Right atrium auricular region (tissue), 2 donors: Measurements from ENCODE around the gene MARCO. TPM values are rescaled to one million over a fixed set of nuclear protein-coding genes. Genes with fewer than 3 reads are reported as not detected.

Experiments used
- DNase-seq: peaks from one replicate; pipeline ENCODE4 v3.0.0-alpha.2; 2019; ENCODE audit warnings: low spot score
- H3K27ac ChIP-seq, 2 donors: fragments of 200-600 bp; sonication (generic); 1 replicate in 1 of 2; 2 replicates in 1 of 2; pipeline ENCODE4 v1.5.1; 2016 to 2019
- H3K27me3 ChIP-seq, 2 donors: fragments of 200-600 bp; sonication (generic); one replicate each; pipeline versions ENCODE4 v1.5.1 to v1.6.0; 2017 to 2019
- H3K36me3 ChIP-seq: fragments of 200-600 bp; sonication (generic); one replicate; pipeline ENCODE4 v1.5.1; 2016
- H3K4me1 ChIP-seq, 2 donors: fragments of 200-600 bp; sonication (generic); one replicate each; pipeline versions ENCODE4 v1.5.1 to v1.6.0; 2017 to 2019
- H3K4me3 ChIP-seq, 2 donors: fragments of 200-600 bp; sonication (generic); 1 replicate in 1 of 2; 2 replicates in 1 of 2; pipeline ENCODE4 v1.5.1; 2017 to 2019; ENCODE audit warnings: mild to moderate bottlenecking in 1 of 2, moderate library complexity in 1 of 2
- H3K9me3 ChIP-seq, 2 donors: fragments of 200-600 bp; sonication (generic); one replicate each; pipeline ENCODE4 v1.5.1; 2019
- total RNA-seq, 2 donors: library from RNA; depleted of rRNA; stranded (reverse); fragments of >200 nt; gene quantifications; one replicate each; pipeline ENCODE4 v1.1.0, GENCODE V29; 2016
- TF ChIP-seq, protein P1 (sequence below), 2 donors: fragments of 200-600 bp; sonication (generic); IDR thresholded peaks; one replicate each; pipeline ENCODE4 v1.5.1; 2019; ENCODE audit warnings: antibody characterized with exemption in 2 of 2

MARCO gene
- total RNA-seq, 2 donors from 2014 or later: 1.6 to 34.1 TPM

DNA sequence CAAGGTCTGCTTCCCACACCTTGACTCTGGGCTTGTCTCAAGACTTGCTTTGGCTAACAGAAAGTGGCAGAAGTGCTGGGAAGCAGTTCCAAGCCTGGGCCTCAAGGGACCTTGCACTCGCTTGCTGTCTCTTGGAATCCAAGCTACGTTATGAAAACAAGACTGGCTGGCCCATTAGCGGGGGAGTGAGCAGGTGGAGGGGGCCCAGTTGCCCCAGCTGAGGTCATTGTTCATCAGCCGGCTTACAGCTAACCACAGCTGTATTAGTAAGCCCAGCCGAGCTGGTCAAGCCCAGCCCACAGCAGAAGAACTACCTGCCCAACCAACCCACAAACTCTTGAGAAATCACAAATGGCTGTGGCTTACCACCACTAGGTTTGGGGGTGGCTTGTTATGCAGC lies 63.1 kb downstream of the MARCO start:
- Histone ChIP-seq H3K9me3 (no peaks in the 10 kb centered on the region), H3K4me1 (no peaks in the 10 kb centered on the region), H3K27ac (no peak overlapping the region), H3K4me3 (no peak overlapping the region), H3K27me3 (no peaks in the 10 kb centered on the region), H3K36me3 (no peaks in the 10 kb centered on the region)
- TF ChIP-seq, protein P1, sequence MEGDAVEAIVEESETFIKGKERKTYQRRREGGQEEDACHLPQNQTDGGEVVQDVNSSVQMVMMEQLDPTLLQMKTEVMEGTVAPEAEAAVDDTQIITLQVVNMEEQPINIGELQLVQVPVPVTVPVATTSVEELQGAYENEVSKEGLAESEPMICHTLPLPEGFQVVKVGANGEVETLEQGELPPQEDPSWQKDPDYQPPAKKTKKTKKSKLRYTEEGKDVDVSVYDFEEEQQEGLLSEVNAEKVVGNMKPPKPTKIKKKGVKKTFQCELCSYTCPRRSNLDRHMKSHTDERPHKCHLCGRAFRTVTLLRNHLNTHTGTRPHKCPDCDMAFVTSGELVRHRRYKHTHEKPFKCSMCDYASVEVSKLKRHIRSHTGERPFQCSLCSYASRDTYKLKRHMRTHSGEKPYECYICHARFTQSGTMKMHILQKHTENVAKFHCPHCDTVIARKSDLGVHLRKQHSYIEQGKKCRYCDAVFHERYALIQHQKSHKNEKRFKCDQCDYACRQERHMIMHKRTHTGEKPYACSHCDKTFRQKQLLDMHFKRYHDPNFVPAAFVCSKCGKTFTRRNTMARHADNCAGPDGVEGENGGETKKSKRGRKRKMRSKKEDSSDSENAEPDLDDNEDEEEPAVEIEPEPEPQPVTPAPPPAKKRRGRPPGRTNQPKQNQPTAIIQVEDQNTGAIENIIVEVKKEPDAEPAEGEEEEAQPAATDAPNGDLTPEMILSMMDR (IDR thresholded peaks at IDR 0.05): no peak
- no peak for DNase-seq

DNA sequence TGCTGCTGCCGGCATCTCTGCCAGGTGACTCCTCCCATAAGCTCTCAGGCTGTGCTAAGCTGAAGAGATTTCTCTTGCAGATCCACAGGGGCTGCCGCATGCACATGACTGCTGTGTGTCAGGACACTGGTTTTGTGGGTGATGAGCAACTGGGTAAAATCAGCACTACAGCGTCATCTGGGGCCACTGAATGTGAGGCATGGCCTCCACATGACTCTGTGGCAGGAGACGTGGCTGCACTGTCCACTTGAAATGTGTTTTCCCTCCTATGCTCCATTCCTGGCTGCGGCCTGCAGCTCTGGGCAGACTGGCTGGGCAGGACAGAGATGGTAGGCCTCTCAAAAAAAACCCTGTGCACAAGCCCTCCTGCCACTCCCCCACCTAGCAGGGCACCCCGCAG lies 63.6 kb downstream of the MARCO start:
- no peak for DNase-seq
- Histone ChIP-seq H3K4me3 (no peak overlapping the region), H3K4me1 (no peaks in the 10 kb centered on the region), H3K36me3 (no peaks in the 10 kb centered on the region), H3K9me3 (no peaks in the 10 kb centered on the region), H3K27ac (no peak overlapping the region), H3K27me3 (no peaks in the 10 kb centered on the region)
- TF ChIP-seq, protein P1 (IDR thresholded peaks at IDR 0.05): no peak

DNA sequence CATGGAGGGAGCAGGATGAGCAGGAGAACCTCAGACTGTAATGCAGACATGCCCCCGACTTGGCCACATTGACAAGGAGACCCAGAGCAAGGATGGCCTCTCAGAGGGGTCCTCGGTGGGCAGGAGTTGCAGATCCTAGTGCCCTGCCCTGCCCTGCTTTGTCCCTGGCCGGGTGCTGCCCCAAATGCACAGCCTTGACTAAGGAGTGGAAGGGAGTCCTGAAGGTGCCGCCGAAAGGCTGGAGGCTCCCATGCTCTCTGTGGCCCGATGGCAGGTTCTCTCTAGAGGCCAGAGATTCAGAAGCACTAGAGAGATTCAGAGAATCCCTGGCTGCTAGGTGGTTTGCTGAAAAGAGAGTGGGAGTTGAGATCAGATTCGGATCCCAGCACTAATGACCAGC lies 64.4 kb downstream of the MARCO start:
- TF ChIP-seq, protein P1 (IDR thresholded peaks at IDR 0.05): no peak
- H3K9me3 ChIP-seq: no peaks in the 10 kb centered on the region
- no peak overlapping the region for H3K4me3 ChIP-seq
- H3K36me3 ChIP-seq: no peaks in the 10 kb centered on the region
- H3K27me3 ChIP-seq: no peaks in the 10 kb centered on the region
- H3K4me1 ChIP-seq: no peaks in the 10 kb centered on the region
- DNase-seq: no peak
- H3K27ac ChIP-seq: no peak overlapping the region

DNA sequence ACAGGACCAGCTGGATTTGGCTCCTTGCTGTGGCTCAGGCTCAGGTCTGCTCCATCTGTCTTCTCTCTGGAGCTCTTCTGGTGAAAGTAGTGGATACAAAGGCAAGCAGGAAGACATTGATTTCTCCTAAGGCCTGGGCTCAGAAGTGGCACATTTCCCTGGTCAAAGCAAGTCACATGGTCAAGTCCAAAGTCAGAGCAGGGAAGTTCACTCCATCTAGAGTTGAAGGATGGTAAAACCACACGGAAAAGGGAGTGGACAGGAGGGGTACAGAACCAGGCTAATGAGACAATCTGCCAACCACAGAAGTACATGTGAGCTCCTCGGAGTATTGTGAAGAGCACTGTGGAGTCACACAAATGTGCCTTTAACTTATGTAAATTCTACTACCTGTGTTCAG lies 66.1 kb downstream of the MARCO start:
- H3K36me3 ChIP-seq: no peaks in the 10 kb centered on the region
- no peaks in the 10 kb centered on the region for H3K4me1 ChIP-seq
- no peak overlapping the region for H3K4me3 ChIP-seq
- TF ChIP-seq, protein P1 (IDR thresholded peaks at IDR 0.05): no peak
- no peak overlapping the region for H3K27ac ChIP-seq
- DNase-seq: no peak
- no peaks in the 10 kb centered on the region for H3K9me3 ChIP-seq
- H3K27me3 ChIP-seq: no peaks in the 10 kb centered on the region

DNA sequence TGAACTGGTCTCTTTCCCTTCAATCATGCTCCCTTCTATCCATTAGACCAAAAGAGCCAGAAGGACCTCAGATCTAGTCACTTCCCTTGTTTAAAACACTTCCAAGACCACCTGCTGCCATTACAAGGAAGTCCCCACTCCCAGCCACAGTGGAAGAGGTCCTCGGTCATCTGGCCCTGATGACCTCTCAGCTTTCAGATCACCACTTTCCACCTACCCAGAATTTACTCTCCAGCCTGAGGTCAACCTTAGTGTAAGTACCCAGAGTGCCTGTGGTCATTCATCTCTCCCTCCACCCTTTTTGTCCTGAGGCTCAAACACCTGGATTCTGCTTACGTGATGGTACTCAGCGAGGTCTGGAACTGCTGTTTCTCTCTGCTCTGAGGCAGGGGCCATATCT lies 67.1 kb downstream of the MARCO start:
- no peak for DNase-seq
- no peak overlapping the region for H3K27ac ChIP-seq
- TF ChIP-seq, protein P1 (IDR thresholded peaks at IDR 0.05): no peak
- no peaks in the 10 kb centered on the region for H3K9me3 ChIP-seq
- H3K4me1 ChIP-seq: no peaks in the 10 kb centered on the region
- no peak overlapping the region for H3K4me3 ChIP-seq
- H3K27me3 ChIP-seq: no peaks in the 10 kb centered on the region
- H3K36me3 ChIP-seq: no peaks in the 10 kb centered on the region

DNA sequence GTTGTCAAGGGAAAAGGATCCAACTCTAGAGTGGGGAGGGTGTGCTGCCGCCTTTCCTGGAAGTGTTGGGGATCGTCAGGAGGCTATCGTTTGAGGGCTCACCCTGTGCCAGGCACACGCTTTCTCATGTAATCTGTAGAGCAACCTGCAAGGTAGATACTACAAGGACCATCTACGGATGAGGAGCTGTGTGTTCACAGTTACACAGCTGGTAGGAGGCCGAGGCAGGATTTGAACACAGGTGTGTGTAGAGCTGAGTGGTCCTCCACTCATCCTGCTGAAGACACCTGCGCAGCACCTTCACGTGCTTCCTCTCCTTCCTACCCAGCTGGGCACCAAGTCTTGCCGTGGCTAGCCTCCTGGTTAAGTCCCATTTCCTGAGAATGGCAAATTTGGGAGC lies 68.3 kb downstream of the MARCO start:
- Histone ChIP-seq H3K27me3 (no peaks in the 10 kb centered on the region), H3K27ac (no peak overlapping the region)

More for the DNA sequence above, 68.3 kb downstream of the MARCO start:
- TF ChIP-seq, protein P1 (IDR thresholded peaks at IDR 0.05): no peak
- DNase-seq: no peak
- Histone ChIP-seq H3K36me3 (no peaks in the 10 kb centered on the region), H3K4me1 (no peaks in the 10 kb centered on the region), H3K4me3 (no peak overlapping the region), H3K9me3 (no peaks in the 10 kb centered on the region)
